Calu3 (cell line): Measurements from ENCODE around the gene AQP6. TPM values are rescaled to one million over a fixed set of nuclear protein-coding genes. Genes with fewer than 3 reads are reported as not detected.

Experiments
- BruUV-seq: library from RNA; stranded (reverse); fragments of 400-500 nt; replicated peaks from 2 replicates; lab custom pipeline; 2021; lab: Mats Ljungman, UMichigan
- CTCF ChIA-PET: fragments of 300-600 bp; sonication (Branson Sonifier 250); formaldehyde crosslinking; loops from one replicate; lab custom pipeline; 2022; ENCODE audit warnings: antibody characterized with exemption; lab: Charles Lee
- DNase-seq: peaks from one replicate; pipeline ENCODE4 v3.0.0; 2022
- H3K27ac Mint-ChIP-seq: one replicate; pipeline ENCODE4 v1.8.0; 2022; ENCODE audit warnings: mixed read lengths; ENCODE audit not compliant: unreplicated experiment
- H3K27me3 Mint-ChIP-seq: one replicate; pipeline ENCODE4 v1.8.0; 2022; ENCODE audit warnings: mixed read lengths; ENCODE audit not compliant: unreplicated experiment
- H3K36me3 Mint-ChIP-seq: one replicate; pipeline ENCODE4 v1.8.0; 2022; ENCODE audit warnings: mild to moderate bottlenecking, moderate library complexity, mixed read lengths; ENCODE audit not compliant: insufficient read depth, unreplicated experiment
- H3K4me1 Mint-ChIP-seq: one replicate; pipeline ENCODE4 v1.8.0; 2022; ENCODE audit warnings: mild to moderate bottlenecking, low read depth, mixed read lengths; ENCODE audit not compliant: unreplicated experiment
- H3K4me3 Mint-ChIP-seq: one replicate; pipeline ENCODE4 v1.8.0; 2022; ENCODE audit warnings: mild to moderate bottlenecking, low read depth, moderate library complexity, mixed read lengths; ENCODE audit not compliant: unreplicated experiment
- H3K9me3 Mint-ChIP-seq: one replicate; pipeline ENCODE4 v1.8.0; 2022; ENCODE audit warnings: low read depth, mixed read lengths; ENCODE audit not compliant: unreplicated experiment
- CTCF ChIP-seq: fragments of 200-600 bp; IDR thresholded peaks from one replicate; pipeline ENCODE4 v1.8.0; 2022; ENCODE audit warnings: antibody characterized with exemption; ENCODE audit not compliant: unreplicated experiment
- intact Hi-C: fragments of 100-400 bp; cut with micrococcal nuclease; formaldehyde crosslinking; loops from one replicate; pipeline ENCODE4 v1.10.0; 2022; ENCODE audit not compliant: unreplicated experiment
- total RNA-seq: library from RNA; stranded (reverse); gene quantifications from 2 replicates; pipeline ENCODE4 v1.2.3, GENCODE V29; 2022

Gene AQP6
- total RNA-seq, 1 experiment from 2014 or later = 0.94 TPM

DNA sequence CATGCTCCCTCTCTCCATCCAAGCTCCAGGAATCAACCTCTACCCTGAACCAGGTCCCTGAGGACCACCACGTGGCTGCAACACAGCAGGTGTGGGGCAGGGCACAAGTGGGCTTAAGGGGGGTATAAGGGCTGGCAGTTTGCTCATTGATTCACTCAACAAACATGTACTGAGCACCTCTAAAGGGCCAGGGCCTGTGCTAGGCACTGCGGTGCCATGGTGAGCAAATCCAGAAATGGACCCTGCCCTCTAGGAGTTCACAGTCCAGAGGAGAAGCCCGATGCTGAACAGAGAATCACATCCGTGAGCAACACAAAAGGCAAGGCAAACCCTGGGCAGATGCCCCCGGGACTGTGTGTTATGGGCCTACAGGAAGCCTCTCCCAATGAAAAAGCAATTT is 28.7 kb upstream of the AQP6 start:
- no peak overlapping the region for H3K4me3 Mint-ChIP-seq
- H3K4me1 Mint-ChIP-seq = peaks cover 32% of the 10 kb centered on the region
- no peak for DNase-seq
- CTCF ChIA-PET = interaction anchor here (1.3 to 1.8 kb wide), 2 partner anchors 16 to 23 kb away, joined by 4 to 6 read pairs; no protein-coding TSS in a partner anchor
- no peak overlapping the region for H3K27ac Mint-ChIP-seq
- no TSS peak for BruUV-seq
- H3K36me3 Mint-ChIP-seq = peaks cover 8% of the 10 kb centered on the region
- TF ChIP-seq CTCF = no peak
- no peaks in the 10 kb centered on the region for H3K27me3 Mint-ChIP-seq
- intact Hi-C loops = loop anchor here (2.0 kb wide), 1 partner anchor 77 kb away; no protein-coding TSS in a partner anchor
- H3K9me3 Mint-ChIP-seq = no peaks in the 10 kb centered on the region

- DNase-seq = no peak
- H3K27ac Mint-ChIP-seq = no peak overlapping the region
- peaks cover 8% of the 10 kb centered on the region for H3K36me3 Mint-ChIP-seq
- CTCF ChIA-PET = interaction anchor here (1.7 kb wide), 2 partner anchors 18 to 22 kb away, joined by 15 read pairs; no protein-coding TSS in a partner anchor
- no peaks in the 10 kb centered on the region for H3K27me3 Mint-ChIP-seq
- H3K4me1 Mint-ChIP-seq = peaks cover 32% of the 10 kb centered on the region
- no peak for TF ChIP-seq CTCF
- intact Hi-C loops = loop anchor here (2.0 kb wide), 1 partner anchor 78 kb away; no protein-coding TSS in a partner anchor
- no peak overlapping the region for H3K4me3 Mint-ChIP-seq
- no peaks in the 10 kb centered on the region for H3K9me3 Mint-ChIP-seq
- no TSS peak for BruUV-seq
Measured at GRCh38 chr12:49944718-49945117, 28.0 kb upstream of the AQP6 start.

DNA sequence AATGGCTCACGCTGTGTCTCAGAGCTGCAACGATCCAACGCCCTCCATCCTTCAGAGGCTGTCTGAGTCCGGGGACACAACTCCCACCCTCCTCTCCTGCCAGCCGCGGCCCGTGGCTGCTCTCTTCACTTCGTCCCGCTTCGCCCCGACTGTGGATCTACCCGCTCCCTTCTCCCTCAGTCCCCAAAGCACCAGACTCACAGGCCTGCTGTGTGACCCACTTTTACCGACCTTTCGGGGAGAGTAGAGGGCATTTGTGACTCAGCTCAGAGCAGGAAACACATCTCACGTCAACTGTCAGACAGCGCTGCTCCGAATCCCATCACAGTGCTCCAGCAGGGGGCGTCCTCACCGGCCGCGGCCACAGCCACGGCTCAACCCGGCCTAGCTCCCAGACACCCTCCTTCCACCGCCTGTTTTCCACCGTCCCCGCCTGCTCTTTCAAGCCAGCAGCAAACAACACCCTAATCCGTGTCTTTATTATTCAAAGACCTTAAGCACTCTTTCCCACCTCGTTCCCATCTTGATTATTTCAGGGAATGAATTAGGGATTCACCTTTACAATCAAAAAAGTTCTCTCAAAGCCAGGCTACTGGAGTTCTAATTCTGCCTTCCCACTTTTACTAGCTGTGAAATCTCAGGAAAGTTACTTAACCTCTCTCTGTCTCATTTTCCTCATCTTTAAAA is 27.2 kb upstream of the AQP6 start:
- peak; percentile 74 for TF ChIP-seq CTCF
- peak overlapping the region; percentile 27 for H3K4me3 Mint-ChIP-seq
- no peaks in the 10 kb centered on the region for H3K9me3 Mint-ChIP-seq
- H3K36me3 Mint-ChIP-seq = peaks cover 8% of the 10 kb centered on the region
- intact Hi-C loops = loop anchor here (2.0 kb wide), 1 partner anchor 79 kb away; no protein-coding TSS in a partner anchor
- peak overlapping the region; percentile 35 for H3K27ac Mint-ChIP-seq
- CTCF ChIA-PET = interaction anchor here (0.5 to 1.7 kb wide), 11 partner anchors 8 to 323 kb away, joined by 3 to 20 read pairs (median 4); partner anchors contain the start of genes AQP5 and RACGAP1
- H3K4me1 Mint-ChIP-seq = peaks cover 32% of the 10 kb centered on the region
- no TSS peak for BruUV-seq
- DNase-seq = peak; percentile 88
- no peaks in the 10 kb centered on the region for H3K27me3 Mint-ChIP-seq

DNA sequence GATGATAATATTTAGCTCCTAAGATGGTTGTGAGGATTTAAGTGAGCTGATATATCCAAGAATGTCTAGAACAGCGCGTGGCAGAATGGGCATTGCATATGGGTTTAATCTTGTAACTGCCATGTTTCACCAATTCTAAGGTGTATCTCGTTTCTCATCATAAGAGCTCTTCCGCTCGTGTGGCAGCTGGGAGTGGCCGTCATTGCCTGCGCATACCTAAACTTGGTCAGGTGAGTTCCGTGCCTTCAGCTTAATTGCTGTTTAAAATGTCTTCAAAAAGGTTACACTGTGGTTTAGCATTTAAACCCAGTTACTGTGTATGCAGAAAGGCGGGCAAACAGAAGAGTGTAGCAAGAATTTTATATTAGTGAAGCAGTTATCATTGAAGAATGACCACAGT is 26.7 kb upstream of the AQP6 start:
- Mint-ChIP-seq H3K9me3 (no peaks in the 10 kb centered on the region), H3K4me3 (no peak overlapping the region), H3K4me1 (peaks cover 32% of the 10 kb centered on the region), H3K27ac (no peak overlapping the region), H3K36me3 (peaks cover 8% of the 10 kb centered on the region), H3K27me3 (no peaks in the 10 kb centered on the region)
- BruUV-seq = no TSS peak
- no peak for DNase-seq
- no peak for TF ChIP-seq CTCF
- intact Hi-C loops = no loop called here
- CTCF ChIA-PET = interaction anchor here (1.0 to 1.7 kb wide), 7 partner anchors 9 to 79 kb away, joined by 3 to 20 read pairs (median 15); partner anchors contain the start of genes AQP5 and RACGAP1
